Vagina (tissue), 2 donors: Measurements from ENCODE around the gene C5orf63.

Experiments used
- POLR2A ChIP-seq, 2 donors: fragments of 450-650 bp; IDR thresholded peaks; one replicate each; pipeline ENCODE4 v1.6.1; 2017; ENCODE audit warnings: antibody characterized with exemption in 2 of 2, mild to moderate bottlenecking in 2 of 2, moderate library complexity in 2 of 2
- POLR2AphosphoS5 ChIP-seq, 2 donors: sonication (generic); formaldehyde crosslinking; IDR thresholded peaks; one replicate each; pipeline ENCODE4 v1.9.0; 2017; ENCODE audit warnings: antibody characterized with exemption in 2 of 2, mild to moderate bottlenecking in 2 of 2, low read depth in 1 of 2; ENCODE audit not compliant: insufficient read depth in 1 of 2
- TF ChIP-seq, protein P1 (sequence below), 3 experiments: fragments of 450-650 bp in 2 of 3; fragments of 200-600 bp in 1 of 3; sonication (generic) in 1 of 3; IDR thresholded peaks; one replicate each; pipeline ENCODE4 v1.5.1; 2017 to 2019; ENCODE audit warnings: antibody characterized with exemption in 3 of 3, mild to moderate bottlenecking in 2 of 3, moderate library complexity in 2 of 3

DNA sequence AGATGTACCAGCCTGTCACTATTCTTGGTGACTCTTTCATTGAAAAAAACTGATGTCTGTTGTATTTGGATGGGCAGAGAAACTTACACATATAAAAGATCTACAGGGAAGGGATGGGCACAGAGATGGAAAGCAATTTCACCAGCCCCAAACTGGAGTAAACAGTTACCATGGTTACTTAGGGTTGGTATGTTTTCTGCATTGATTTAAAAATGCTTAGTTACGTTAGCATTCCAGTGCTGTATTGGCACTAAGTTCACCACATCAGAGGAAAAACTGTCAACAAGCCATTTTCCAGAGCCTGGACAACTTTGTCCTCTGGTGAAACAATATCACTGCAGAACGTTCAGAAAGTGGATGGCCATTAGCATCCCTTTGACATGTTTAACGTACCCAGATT, 70.9 kb downstream of the C5orf63 start:
- TF ChIP-seq, protein P1, sequence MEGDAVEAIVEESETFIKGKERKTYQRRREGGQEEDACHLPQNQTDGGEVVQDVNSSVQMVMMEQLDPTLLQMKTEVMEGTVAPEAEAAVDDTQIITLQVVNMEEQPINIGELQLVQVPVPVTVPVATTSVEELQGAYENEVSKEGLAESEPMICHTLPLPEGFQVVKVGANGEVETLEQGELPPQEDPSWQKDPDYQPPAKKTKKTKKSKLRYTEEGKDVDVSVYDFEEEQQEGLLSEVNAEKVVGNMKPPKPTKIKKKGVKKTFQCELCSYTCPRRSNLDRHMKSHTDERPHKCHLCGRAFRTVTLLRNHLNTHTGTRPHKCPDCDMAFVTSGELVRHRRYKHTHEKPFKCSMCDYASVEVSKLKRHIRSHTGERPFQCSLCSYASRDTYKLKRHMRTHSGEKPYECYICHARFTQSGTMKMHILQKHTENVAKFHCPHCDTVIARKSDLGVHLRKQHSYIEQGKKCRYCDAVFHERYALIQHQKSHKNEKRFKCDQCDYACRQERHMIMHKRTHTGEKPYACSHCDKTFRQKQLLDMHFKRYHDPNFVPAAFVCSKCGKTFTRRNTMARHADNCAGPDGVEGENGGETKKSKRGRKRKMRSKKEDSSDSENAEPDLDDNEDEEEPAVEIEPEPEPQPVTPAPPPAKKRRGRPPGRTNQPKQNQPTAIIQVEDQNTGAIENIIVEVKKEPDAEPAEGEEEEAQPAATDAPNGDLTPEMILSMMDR (IDR thresholded peaks at IDR 0.05) = no peak
- TF ChIP-seq POLR2A (IDR thresholded peaks at IDR 0.05) = no peak
- TF ChIP-seq POLR2AphosphoS5 (IDR thresholded peaks at IDR 0.05; ENCODE audit: insufficient read depth in 1 of 2, low read depth in 1 of 2) = no peak
